DND-41 (cell line): ENCODE measurements around the gene PITPNM2.

Experiments used
- EZH2 ChIP-seq: IDR thresholded peaks from 3 replicates; pipeline ENCODE4 v1.6.1; 2012; ENCODE audit warnings: borderline replicate concordance, low read depth, mild to moderate bottlenecking, moderate library complexity, low read length, inconsistent platforms; ENCODE audit not compliant: severe bottlenecking
- TF ChIP-seq, protein P1 (sequence below): IDR thresholded peaks from 2 replicates; pipeline ENCODE4 v1.5.1; 2012; ENCODE audit warnings: borderline replicate concordance, low read length, moderate library complexity, mild to moderate bottlenecking; ENCODE audit not compliant: poor library complexity, severe bottlenecking; ENCODE audit errors: extremely low read depth

DNA sequence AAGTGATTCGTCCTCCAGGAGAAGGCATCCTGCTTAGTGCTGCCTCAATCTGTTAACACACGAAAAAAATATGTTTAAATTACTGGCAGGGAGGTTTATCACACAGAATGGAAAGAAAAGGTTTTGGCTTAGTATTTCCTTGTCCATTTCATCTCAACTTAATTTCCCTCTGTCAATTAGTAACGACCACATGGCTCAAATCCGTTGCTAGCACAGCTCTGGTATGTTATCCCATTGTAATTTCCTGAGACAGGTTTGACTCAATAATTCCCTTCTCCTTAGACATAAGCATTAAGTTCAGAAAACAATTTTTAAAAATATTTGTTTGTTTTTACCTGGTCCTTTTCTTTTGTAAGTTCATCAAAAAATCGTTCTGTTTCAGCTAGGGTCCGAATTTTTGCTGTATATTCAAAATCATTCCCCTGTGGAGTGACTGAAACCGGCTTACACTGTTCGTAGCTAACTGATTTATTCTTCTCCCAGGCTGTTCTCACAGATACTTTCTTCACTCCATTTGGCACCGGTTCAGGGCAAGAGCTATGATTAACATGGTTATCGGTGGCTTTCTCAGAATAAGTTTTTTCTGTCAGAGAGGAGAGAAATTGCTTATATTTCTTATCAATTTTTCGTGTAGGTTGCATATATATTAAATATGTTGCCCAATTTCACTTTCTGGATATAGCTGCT lies 10.1 kb upstream of the PITPNM2 start:
- TF ChIP-seq, protein P1, sequence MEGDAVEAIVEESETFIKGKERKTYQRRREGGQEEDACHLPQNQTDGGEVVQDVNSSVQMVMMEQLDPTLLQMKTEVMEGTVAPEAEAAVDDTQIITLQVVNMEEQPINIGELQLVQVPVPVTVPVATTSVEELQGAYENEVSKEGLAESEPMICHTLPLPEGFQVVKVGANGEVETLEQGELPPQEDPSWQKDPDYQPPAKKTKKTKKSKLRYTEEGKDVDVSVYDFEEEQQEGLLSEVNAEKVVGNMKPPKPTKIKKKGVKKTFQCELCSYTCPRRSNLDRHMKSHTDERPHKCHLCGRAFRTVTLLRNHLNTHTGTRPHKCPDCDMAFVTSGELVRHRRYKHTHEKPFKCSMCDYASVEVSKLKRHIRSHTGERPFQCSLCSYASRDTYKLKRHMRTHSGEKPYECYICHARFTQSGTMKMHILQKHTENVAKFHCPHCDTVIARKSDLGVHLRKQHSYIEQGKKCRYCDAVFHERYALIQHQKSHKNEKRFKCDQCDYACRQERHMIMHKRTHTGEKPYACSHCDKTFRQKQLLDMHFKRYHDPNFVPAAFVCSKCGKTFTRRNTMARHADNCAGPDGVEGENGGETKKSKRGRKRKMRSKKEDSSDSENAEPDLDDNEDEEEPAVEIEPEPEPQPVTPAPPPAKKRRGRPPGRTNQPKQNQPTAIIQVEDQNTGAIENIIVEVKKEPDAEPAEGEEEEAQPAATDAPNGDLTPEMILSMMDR = no peak
- TF ChIP-seq EZH2 = no peak
